ENCODE data around the gene TMEM198. TPM values are rescaled to one million over a fixed set of nuclear protein-coding genes. Genes with fewer than 3 reads are reported as not detected.

TMEM198 gene
- total and polyA plus RNA-seq, 7 donors = 0.61 to 3.7 (median 2.1) TPM

DNA sequence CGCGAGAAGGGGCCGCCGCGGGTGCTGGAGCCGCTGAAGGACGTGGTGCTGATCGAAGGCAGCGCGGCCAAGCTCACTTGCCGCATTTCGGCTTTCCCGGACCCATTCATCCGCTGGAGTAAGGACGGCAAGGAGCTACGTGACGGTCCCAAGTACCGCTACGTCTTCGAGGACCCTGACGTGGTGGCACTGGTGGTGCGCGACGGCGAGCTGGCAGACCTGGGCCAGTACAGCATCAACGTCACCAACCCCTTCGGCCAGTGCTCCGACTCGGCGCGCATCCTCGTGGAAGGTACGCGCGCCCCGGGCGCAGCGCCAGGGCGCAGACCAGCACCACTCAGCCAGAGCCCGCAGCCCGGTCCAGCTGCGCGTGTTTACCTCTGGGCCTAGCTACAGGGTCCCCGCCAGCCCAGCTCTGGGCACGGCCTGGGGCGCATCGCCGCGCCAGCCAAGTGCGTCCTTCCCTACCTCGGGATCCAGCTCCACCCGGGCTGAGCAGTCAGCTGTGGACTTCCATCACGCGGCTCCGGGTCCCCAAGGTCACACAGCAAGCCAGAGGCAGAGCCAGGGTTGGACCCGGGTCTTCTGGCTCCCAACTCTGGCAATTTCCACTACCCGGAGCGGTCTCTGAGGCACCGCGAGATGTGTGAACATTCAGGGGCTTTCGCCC is 46.9 kb upstream of the TMEM198 start:
- TF ChIP-seq, protein P1, sequence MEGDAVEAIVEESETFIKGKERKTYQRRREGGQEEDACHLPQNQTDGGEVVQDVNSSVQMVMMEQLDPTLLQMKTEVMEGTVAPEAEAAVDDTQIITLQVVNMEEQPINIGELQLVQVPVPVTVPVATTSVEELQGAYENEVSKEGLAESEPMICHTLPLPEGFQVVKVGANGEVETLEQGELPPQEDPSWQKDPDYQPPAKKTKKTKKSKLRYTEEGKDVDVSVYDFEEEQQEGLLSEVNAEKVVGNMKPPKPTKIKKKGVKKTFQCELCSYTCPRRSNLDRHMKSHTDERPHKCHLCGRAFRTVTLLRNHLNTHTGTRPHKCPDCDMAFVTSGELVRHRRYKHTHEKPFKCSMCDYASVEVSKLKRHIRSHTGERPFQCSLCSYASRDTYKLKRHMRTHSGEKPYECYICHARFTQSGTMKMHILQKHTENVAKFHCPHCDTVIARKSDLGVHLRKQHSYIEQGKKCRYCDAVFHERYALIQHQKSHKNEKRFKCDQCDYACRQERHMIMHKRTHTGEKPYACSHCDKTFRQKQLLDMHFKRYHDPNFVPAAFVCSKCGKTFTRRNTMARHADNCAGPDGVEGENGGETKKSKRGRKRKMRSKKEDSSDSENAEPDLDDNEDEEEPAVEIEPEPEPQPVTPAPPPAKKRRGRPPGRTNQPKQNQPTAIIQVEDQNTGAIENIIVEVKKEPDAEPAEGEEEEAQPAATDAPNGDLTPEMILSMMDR (IDR thresholded peaks at IDR 0.05) = no peak
- peak overlapping the region; percentile 91 for H3K27ac ChIP-seq
- DNase-seq (peak; percentile 59 to 74), ATAC-seq (peak in 3 of 4 donors; percentile 1 to 5 (median 2))
- intact Hi-C loops (cut with DNase I) = no loop called here
- no peaks in the 10 kb centered on the region for H3K27me3 ChIP-seq (ENCODE audit: insufficient read depth in 3 of 3, low read length in 2 of 3)
- peak overlapping the region; percentile 86 for H3K4me3 ChIP-seq
- H3K4me1 ChIP-seq = peaks cover 43% of the 10 kb centered on the region
- peaks cover 0 to 21% of the 10 kb centered on the region in 2 donors for H3K36me3 ChIP-seq (ENCODE audit: insufficient read depth in 1 of 2, low read depth in 1 of 2)
- no peaks in the 10 kb centered on the region for H3K9me3 ChIP-seq
- WGBS, 3 donors = 13 to 25% (median 19%) methylated on average over 56 to 61 of the region's 61 CpGs

DNA sequence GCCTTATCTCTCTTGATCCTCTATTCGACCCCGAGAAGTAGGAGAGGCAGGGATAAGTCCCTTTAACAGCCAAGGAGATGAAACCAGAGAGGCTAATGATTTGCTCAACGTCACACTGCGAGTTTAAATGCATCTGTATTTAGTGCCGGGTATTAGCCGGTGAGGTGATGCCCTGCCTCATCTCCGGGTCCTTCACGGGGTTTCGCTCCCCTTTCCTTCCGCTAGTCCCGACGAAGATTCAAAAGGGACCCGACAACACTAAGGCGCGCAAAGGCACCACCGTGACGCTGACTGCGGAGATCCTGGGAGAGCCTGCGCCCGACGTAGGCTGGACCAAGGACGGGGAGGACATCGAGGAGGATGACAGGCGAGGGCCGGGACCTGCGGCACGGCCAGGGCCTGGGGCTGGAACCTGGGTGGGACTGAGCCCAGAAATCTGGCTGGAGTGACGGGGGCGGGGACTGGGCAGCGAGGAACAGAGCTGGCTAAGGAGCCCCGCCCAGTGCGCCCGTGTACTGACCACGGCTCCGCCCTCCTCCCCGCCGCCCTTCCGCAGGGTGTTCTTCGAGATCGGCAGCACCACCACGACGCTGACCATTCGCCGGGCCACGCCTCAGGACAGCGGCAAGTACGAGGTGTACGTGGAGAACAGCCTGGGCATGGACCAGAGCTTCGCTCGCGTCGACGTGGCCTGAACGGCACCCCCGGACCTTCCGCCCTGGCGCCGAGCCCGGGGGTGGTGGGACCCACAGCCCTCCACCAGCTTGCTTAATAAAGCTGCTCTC is 46.1 kb upstream of the TMEM198 start:
- H3K36me3 ChIP-seq (ENCODE audit: insufficient read depth in 1 of 2, low read depth in 1 of 2) = peaks cover 0 to 21% of the 10 kb centered on the region in 2 donors
- intact Hi-C loops (cut with DNase I) = loop anchor here in 1 of 2 donors (2.0 kb wide), 1 partner anchor 39 kb away; no protein-coding TSS in a partner anchor
- H3K27ac ChIP-seq = peak overlapping the region; percentile 91
- TF ChIP-seq, protein P1 (IDR thresholded peaks at IDR 0.05) = no peak
- WGBS, 3 donors = 2 to 3% (median 2%) methylated on average over 44 to 59 of the region's 59 CpGs
- H3K27me3 ChIP-seq (ENCODE audit: insufficient read depth in 3 of 3, low read length in 2 of 3) = no peaks in the 10 kb centered on the region
- no peaks in the 10 kb centered on the region for H3K9me3 ChIP-seq
- ATAC-seq = peak; percentile 66 to 73 (median 71)
- peak overlapping the region; percentile 86 for H3K4me3 ChIP-seq
- peaks cover 43% of the 10 kb centered on the region for H3K4me1 ChIP-seq
- peak; percentile 92 to 94 for DNase-seq

DNA sequence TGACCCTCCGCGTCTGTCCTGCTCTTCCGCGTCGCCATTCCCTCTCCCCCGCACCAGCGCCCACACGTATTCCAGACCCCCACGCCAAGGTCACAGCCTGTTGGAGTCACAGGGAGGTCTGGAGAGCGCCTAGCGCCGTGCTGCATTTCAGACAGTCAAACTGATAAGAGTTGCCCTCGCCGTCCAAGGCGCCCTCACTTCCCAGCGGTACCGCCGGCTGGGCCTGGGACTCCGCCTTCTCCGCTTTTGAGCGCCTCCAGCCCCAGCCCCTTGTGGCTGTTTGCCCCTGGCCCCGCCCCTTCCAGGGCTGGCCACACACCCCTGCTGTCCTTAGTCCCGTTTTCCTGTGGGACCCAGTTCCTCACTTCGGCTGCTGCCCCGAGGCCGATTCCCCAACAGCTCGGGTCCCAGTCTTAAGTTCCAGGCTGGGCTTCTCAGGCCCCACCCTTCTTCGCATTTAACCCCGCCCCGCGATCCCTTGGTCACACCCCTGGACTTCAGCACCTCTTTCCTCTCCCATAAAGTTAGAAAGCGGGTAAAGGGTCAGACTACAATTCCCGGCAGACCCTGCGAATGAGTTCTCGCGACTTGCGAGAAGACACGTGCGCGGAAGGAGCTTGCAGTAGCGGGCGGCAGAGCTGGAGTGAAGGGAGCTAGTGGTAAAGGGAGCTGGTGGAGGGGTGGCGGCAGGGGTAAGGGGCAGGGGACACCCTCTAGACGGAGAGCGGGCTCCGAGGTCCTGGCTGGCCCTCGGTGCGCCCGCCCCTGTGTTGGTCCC is 45.4 kb upstream of the TMEM198 start, which contains the start of gene GMPPA:
Gene GMPPA, plus strand, starts transcription at position 612 of the 778 bp plus-strand sequence. CDS start 1,085 bp downstream, outside the sequence.
- WGBS, 3 donors = 0 to 1% (median 0%) methylated on average over 49 of the region's 49 CpGs
- peak; percentile 73 to 79 (median 76) for ATAC-seq
- no peaks in the 10 kb centered on the region for H3K27me3 ChIP-seq (ENCODE audit: insufficient read depth in 3 of 3, low read length in 2 of 3)
- DNase-seq = peak; percentile 95 to 97
- peak within 1 kb of the TSS; percentile 86 for H3K4me3 ChIP-seq
- TF ChIP-seq, protein P1 (IDR thresholded peaks at IDR 0.05) = peak; percentile 4
- H3K9me3 ChIP-seq = no peaks in the 10 kb centered on the region
- peaks cover 0 to 21% of the 10 kb centered on the region in 2 donors for H3K36me3 ChIP-seq (ENCODE audit: insufficient read depth in 1 of 2, low read depth in 1 of 2)
- intact Hi-C loops (cut with DNase I) = loop anchor here in 1 of 2 donors (2.0 kb wide), 1 partner anchor 40 kb away; no protein-coding TSS in a partner anchor
- H3K4me1 ChIP-seq = peaks cover 43% of the 10 kb centered on the region
- peak within 1 kb of the TSS; percentile 91 for H3K27ac ChIP-seq

DNA sequence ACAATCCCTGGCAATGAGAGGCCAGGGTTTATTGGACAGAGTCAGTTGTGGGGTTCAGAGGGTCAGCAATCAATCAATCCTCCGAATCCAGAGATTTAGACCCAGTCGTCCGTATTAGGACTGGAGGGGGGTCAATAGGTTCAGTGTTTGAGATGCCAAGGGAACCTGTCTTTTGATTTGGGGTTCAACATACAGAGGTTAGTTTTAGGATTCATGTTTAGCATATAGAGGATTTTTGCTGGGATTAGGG is 44.8 kb upstream of the TMEM198 start:
- DNase-seq = no peak
- Histone ChIP-seq H3K4me3 (peak overlapping the region; percentile 86), H3K4me1 (peaks cover 43% of the 10 kb centered on the region), H3K36me3 (ENCODE audit: insufficient read depth in 1 of 2, low read depth in 1 of 2) (peaks cover 0 to 26% of the 10 kb centered on the region in 2 donors), H3K27me3 (ENCODE audit: insufficient read depth in 3 of 3, low read length in 2 of 3) (no peaks in the 10 kb centered on the region), H3K27ac (peak overlapping the region; percentile 91), H3K9me3 (no peaks in the 10 kb centered on the region)
- intact Hi-C loops (cut with DNase I) = loop anchor here in 1 of 2 donors (2.0 kb wide), 1 partner anchor 40 kb away; no protein-coding TSS in a partner anchor
- 0% methylated on average over 3 of the region's 3 CpGs for WGBS, 3 donors
- TF ChIP-seq, protein P1 (IDR thresholded peaks at IDR 0.05) = no peak
- ATAC-seq = no peak

Measured in psoas muscle (tissue), 8 donors.